ENCODE data around the gene GGA1.
"Not testable (repeated sequence)": the region's sequence is repeated elsewhere in the genome, so short reads cannot be mapped to it uniquely, and the experiment has no call there.

GGA1 gene

DNA sequence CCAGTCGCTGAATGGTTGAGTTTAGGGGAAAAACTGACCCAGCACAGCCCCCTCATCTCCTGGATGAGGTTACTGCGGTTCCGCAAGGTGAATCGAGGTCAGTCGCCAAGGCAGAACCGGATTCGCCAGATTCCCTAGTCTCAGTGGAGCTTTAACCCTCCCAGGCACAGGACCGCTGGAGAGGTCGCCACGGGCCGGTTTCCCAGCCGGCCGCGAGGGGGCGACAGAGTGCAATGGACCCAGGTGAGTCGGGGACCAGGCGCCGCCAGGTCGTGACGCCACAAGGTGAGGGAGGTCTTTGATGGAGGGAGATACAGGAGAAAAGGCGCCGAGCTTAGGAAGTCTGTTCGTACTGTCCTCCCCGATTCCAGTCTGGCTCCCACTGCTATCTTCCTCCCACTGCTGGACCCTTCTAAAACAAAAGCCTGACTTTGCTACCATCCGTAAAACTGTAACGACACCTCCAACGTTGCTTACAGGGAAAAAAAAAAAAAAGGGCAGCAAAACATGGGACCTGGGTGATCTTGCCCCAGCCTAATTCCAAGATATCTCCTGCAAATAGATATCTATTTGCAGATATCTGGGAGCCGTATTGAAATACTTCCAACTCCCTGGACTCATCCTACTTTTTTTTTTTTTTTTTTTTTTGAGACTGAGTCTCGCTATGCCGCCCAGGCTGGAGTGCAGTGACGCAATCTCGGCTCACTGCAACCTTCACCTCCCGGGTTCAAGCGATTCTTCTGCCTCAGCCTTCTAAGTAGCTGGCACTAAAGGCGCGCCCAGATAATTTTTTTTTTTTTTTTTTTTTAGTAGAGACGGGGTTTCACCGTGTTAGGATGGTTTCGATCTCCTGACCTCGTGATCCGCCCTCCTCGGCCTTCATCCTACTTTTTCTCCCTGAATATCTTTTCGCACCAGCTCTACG is 1.4 kb upstream of the GGA1 start:
- in situ Hi-C loops (cut with MboI; ENCODE audit: low pct_unique_long_range_greater_than_20kb, low sequenced_read_pairs), result no loop called here

DNA sequence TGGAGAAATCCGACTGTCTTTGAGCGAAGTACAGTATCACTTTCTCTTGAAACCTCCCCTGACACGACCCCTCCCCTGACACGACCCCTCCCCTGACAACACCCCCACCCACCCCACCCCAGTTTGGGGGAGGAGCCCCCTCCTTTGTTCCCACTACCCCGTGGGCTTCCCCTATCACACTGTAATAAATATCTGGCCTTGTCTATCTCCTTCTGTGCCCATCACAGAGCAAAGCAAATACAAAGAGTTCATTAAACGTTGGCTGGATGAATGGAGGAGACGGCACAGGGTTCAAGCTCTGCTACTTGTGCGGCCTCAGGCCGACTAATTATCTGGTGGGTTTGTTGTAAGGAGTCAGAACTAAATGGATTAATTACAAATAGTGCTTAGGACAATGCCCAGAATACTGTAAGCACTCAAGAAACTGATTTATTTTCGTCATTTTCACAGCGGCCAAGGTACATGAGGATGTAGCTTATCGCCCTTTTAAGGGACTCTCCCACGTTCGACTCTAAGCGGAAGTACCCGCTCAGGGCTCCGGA is 628 bp upstream of the GGA1 start:
- in situ Hi-C loops (cut with MboI; ENCODE audit: low pct_unique_long_range_greater_than_20kb, low sequenced_read_pairs), result no loop called here
- DNase-seq, result no peak

More for the DNA sequence above, 1.4 kb upstream of the GGA1 start:
- peak; percentile 80 for DNase-seq

DNA sequence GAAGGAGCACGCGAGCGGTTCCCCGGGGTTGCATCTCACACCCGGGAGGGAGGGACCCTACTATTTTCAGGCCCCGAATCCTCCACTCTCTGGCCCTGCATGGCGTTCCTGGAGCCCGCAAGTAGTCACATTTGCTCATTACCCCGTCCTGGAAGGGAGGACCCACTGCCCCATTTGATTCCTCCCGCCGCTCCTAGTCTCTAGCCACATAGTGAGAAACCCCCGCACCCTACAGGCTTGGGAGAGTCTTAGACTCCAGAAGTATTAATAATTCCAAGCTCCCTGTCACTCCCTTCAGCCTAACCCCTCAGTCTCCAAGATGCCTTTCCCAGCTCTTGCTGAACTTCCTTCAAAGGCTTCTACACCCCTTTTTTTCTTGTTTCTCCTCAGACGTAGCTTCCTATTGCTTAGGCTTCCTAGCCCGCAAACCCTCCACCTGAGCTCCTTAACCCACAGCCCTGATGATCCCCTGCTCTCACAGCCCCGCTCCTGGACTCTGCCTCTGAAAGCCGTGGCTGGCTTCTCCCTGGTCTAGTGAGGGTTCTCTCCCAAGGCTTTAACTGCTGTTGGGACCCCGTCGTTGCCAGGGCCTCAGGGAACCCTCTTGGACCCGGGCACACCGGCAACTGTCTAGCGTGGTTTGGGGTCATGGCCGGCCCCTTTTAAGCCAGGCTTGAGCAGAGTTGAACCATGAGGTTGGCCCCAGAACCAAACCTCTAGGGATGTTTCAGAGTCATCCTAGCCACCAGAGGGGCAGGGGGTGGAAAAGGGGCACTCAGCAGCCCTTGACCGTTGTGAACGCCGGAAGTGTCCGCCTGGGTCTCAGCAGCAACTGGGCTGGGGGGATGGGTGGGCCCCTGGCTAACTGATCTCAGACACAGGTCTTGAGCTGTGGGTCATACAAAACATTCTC is 862 bp downstream of the GGA1 start:
- in situ Hi-C loops (cut with MboI; ENCODE audit: low pct_unique_long_range_greater_than_20kb, low sequenced_read_pairs), result no loop called here
- peak; percentile 35 for DNase-seq

- in situ Hi-C loops (cut with MboI; ENCODE audit: low pct_unique_long_range_greater_than_20kb, low sequenced_read_pairs), result not testable (repeated sequence)
- peak; percentile 25 for DNase-seq
Measured at GRCh38 chr22:37610153-37610475, 1.5 kb downstream of the GGA1 start.

- in situ Hi-C loops (cut with MboI; ENCODE audit: low pct_unique_long_range_greater_than_20kb, low sequenced_read_pairs), result no loop called here
- DNase-seq, result peak; percentile 38
Measured at GRCh38 chr22:37610480-37611129, 2.0 kb downstream of the GGA1 start.

DNA sequence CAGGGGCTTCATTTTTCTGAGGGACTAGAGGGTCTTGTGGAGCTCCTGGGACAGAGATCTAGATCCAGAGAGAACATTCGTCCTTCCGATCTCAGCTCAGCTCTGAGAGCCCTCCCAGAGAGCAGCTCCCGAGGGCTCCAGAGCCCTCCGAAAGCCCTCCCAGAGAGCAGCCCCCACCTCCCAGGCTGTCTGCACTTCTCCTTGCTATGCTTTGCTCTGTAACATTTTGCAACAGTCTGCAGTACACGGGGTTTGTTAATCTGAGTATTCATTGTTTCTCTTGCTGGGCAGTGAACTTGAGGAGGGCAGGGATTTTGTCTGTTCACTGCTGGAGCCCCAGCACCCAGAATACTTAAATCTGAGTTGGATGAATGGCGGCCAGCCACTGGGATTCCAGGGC is 2.6 kb downstream of the GGA1 start:
- in situ Hi-C loops (cut with MboI; ENCODE audit: low pct_unique_long_range_greater_than_20kb, low sequenced_read_pairs), result no loop called here
- no peak for DNase-seq

- DNase-seq, result no peak
- in situ Hi-C loops (cut with MboI; ENCODE audit: low pct_unique_long_range_greater_than_20kb, low sequenced_read_pairs), result no loop called here
Measured at GRCh38 chr22:37616201-37617083, 7.8 kb downstream of the GGA1 start.

DNA sequence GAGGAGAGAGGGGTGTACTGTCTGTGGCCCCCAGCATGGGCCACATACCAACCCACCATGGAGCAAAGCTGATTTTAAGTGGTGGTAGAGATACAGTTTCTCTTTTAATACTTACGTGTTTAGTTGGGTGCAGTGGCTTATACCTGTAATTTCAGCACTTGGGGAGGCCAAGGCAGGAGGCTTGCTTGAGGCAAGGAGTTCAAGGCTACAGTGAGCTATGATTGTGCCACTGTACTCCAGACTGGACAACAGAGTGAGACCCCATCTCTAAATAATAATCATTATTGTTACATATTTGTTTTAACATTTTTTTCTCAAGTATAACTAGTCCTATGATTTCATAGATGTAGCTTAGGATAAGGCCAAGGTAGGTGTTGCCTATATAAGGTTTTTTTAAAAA is 8.8 kb downstream of the GGA1 start:
- in situ Hi-C loops (cut with MboI; ENCODE audit: low pct_unique_long_range_greater_than_20kb, low sequenced_read_pairs), result no loop called here
- DNase-seq, result no peak

- no peak for DNase-seq
- in situ Hi-C loops (cut with MboI; ENCODE audit: low pct_unique_long_range_greater_than_20kb, low sequenced_read_pairs), result no loop called here
Measured at GRCh38 chr22:37618072-37618656, 9.5 kb downstream of the GGA1 start.

- DNase-seq, result no peak
- in situ Hi-C loops (cut with MboI; ENCODE audit: low pct_unique_long_range_greater_than_20kb, low sequenced_read_pairs), result no loop called here
Measured at GRCh38 chr22:37618674-37619073, 10.0 kb downstream of the GGA1 start.

DNA sequence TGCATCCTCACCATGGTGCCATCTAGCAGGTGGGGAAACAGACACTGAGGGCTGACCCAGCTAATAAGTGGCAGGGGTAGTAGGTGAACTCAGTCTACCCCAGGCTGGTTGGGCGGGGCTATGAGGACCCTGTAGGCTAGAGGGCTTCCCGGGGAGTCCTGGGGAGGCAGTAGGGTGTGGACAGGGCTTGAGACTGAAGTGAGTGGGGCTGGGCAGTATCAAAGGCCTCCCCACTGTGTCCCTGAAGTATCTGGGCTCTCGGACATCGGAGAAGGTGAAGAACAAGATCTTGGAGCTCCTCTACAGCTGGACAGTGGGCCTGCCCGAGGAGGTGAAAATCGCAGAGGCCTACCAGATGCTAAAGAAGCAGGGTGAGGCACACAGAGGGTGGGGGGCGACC is 11.4 kb downstream of the GGA1 start:
- in situ Hi-C loops (cut with MboI; ENCODE audit: low pct_unique_long_range_greater_than_20kb, low sequenced_read_pairs), result no loop called here
- DNase-seq, result no peak

GRCh38 chr22:37621352-37621860 is 12.8 kb downstream of the GGA1 start:
- in situ Hi-C loops (cut with MboI; ENCODE audit: low pct_unique_long_range_greater_than_20kb, low sequenced_read_pairs), result no loop called here
- DNase-seq, result no peak

- in situ Hi-C loops (cut with MboI; ENCODE audit: low pct_unique_long_range_greater_than_20kb, low sequenced_read_pairs), result no loop called here
- peak; percentile 62 for DNase-seq
Measured at GRCh38 chr22:37623075-37624016, 14.7 kb downstream of the GGA1 start.

- no peak for DNase-seq
- in situ Hi-C loops (cut with MboI; ENCODE audit: low pct_unique_long_range_greater_than_20kb, low sequenced_read_pairs), result no loop called here
Measured at GRCh38 chr22:37624017-37624365, 15.4 kb downstream of the GGA1 start.

- DNase-seq, result no peak
- in situ Hi-C loops (cut with MboI; ENCODE audit: low pct_unique_long_range_greater_than_20kb, low sequenced_read_pairs), result no loop called here
Measured at GRCh38 chr22:37624876-37625275, 16.2 kb downstream of the GGA1 start.

DNA sequence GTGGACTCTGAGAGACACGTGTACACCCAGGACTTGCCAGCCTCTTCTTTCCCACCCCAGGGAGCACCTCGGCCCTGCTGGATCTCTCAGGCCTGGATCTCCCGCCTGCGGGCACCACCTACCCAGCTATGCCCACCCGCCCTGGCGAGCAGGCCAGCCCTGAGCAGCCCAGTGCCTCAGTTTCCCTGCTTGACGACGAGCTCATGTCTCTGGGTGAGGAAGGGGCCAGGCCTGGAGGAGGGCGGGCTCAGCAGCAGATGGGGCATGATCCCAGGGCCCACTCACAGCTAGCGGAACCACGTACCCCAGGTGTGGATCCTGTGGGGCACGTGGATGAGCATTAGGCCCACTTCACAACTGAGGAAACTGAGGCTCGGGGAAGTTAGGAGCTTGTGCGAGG is 17.1 kb downstream of the GGA1 start:
- DNase-seq, result no peak
- in situ Hi-C loops (cut with MboI; ENCODE audit: low pct_unique_long_range_greater_than_20kb, low sequenced_read_pairs), result no loop called here

DNA sequence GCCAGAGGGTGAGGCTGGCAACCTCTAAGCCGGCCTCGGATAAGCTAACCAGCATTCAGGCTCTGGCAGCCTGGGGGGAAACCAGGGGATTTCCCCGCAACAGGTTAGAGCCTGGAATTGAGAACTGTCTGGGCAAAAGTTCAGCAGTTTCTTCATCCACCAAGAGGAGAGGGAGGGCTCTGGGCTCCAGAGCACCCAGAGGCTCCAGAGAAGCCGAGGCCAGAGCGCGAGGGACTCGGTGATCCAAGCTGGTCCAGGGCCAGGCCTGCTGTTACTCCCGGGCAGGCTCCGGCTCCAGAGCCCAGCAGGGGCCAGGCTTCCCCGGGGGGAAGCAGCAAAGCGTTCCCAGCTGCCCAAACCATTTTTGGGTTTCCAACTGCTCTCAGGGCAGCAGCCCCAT is 17.5 kb downstream of the GGA1 start:
- in situ Hi-C loops (cut with MboI; ENCODE audit: low pct_unique_long_range_greater_than_20kb, low sequenced_read_pairs), result no loop called here
- no peak for DNase-seq

Data from KBM-7 (cell line).